Vagina (tissue), 2 donors: ENCODE data around the gene DES.

Source experiments
- POLR2A ChIP-seq, 2 donors: fragments of 450-650 bp; IDR thresholded peaks; one replicate each; pipeline ENCODE4 v1.6.1; 2017; ENCODE audit warnings: antibody characterized with exemption in 2 of 2, mild to moderate bottlenecking in 2 of 2, moderate library complexity in 2 of 2
- POLR2AphosphoS5 ChIP-seq, 2 donors: sonication (generic); formaldehyde crosslinking; IDR thresholded peaks; one replicate each; pipeline ENCODE4 v1.9.0; 2017; ENCODE audit warnings: antibody characterized with exemption in 2 of 2, mild to moderate bottlenecking in 2 of 2, low read depth in 1 of 2; ENCODE audit not compliant: insufficient read depth in 1 of 2
- TF ChIP-seq, protein P1 (sequence below), 3 experiments: fragments of 450-650 bp in 2 of 3; fragments of 200-600 bp in 1 of 3; sonication (generic) in 1 of 3; IDR thresholded peaks; one replicate each; pipeline ENCODE4 v1.5.1; 2017 to 2019; ENCODE audit warnings: antibody characterized with exemption in 3 of 3, mild to moderate bottlenecking in 2 of 3, moderate library complexity in 2 of 3

DNA sequence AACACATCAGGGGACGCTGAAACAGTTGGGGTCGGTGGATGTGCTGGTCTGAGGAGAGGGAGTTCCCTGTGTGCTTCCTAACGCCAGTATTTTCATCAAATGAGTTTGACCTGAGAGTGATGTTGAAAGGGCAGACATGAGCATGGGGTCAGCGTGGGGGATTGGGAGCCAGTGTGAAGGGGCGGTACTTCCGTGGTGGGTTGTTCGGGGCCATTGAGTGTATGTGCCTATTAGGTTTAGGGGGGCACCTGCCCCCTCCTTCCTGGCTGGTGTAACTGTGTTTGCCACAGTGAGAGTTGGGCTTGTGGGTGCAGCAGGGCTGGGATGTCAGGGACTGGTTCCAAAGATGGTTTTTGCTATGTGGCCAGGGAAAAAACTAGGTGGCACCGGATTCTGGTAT lies 40.8 kb downstream of the DES start:
- TF ChIP-seq, protein P1, sequence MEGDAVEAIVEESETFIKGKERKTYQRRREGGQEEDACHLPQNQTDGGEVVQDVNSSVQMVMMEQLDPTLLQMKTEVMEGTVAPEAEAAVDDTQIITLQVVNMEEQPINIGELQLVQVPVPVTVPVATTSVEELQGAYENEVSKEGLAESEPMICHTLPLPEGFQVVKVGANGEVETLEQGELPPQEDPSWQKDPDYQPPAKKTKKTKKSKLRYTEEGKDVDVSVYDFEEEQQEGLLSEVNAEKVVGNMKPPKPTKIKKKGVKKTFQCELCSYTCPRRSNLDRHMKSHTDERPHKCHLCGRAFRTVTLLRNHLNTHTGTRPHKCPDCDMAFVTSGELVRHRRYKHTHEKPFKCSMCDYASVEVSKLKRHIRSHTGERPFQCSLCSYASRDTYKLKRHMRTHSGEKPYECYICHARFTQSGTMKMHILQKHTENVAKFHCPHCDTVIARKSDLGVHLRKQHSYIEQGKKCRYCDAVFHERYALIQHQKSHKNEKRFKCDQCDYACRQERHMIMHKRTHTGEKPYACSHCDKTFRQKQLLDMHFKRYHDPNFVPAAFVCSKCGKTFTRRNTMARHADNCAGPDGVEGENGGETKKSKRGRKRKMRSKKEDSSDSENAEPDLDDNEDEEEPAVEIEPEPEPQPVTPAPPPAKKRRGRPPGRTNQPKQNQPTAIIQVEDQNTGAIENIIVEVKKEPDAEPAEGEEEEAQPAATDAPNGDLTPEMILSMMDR (IDR thresholded peaks at IDR 0.05), result no peak
- no peak for TF ChIP-seq POLR2A (IDR thresholded peaks at IDR 0.05)
- no peak for TF ChIP-seq POLR2AphosphoS5 (IDR thresholded peaks at IDR 0.05; ENCODE audit: insufficient read depth in 1 of 2, low read depth in 1 of 2)
